Uterine smooth muscle cell (primary cell): ENCODE measurements around the gene PRKAR2B. TPM values are rescaled to one million over a fixed set of nuclear protein-coding genes. Genes with fewer than 3 reads are reported as not detected.

ENCODE experiments used
- total RNA-seq: library from RNA; depleted of rRNA; stranded (reverse); fragments of >200 nt; gene quantifications from 2 replicates; pipeline ENCODE4 v1.2.3, GENCODE V29; 2014

Gene PRKAR2B
- 15.6 and 23.4 TPM in 2 replicates for total RNA-seq

DNA sequence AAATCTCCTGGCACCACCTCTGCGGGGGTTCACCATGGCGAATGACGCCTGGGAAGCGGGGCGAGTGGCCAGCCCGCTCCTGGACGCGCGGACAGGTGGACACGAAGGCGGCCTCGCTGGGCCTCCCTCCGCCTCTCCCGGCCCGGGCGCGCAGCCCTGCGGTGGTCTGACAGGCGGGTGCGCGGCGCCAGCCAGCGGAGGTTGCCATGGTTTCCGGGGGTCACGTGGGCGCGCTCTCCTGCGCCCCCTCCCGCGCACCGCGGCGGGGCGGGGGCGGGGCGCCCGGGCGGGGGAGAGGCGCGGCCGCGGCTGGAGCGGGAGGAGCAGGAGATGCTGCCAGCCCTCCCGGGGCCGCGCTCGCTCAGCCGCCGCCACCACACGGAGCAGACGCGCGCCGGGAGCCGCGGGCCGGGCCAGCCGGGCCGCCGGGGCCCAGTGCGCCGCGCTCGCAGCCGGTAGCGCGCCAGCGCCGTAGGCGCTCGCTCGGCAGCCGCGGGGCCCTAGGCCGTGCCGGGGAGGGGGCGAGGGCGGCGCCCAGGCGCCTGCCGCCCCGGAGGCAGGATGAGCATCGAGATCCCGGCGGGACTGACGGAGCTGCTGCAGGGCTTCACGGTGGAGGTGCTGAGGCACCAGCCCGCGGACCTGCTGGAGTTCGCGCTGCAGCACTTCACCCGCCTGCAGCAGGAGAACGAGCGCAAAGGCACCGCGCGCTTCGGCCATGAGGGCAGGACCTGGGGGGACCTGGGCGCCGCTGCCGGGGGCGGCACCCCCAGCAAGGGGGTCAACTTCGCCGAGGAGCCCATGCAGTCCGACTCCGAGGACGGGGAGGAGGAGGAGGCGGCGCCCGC, at the start of gene PRKAR2B:
TSS of gene PRKAR2B (plus strand) at position 359 of the 848 bp plus-strand sequence. CDS start at position 562, 203 bp downstream.

DNA sequence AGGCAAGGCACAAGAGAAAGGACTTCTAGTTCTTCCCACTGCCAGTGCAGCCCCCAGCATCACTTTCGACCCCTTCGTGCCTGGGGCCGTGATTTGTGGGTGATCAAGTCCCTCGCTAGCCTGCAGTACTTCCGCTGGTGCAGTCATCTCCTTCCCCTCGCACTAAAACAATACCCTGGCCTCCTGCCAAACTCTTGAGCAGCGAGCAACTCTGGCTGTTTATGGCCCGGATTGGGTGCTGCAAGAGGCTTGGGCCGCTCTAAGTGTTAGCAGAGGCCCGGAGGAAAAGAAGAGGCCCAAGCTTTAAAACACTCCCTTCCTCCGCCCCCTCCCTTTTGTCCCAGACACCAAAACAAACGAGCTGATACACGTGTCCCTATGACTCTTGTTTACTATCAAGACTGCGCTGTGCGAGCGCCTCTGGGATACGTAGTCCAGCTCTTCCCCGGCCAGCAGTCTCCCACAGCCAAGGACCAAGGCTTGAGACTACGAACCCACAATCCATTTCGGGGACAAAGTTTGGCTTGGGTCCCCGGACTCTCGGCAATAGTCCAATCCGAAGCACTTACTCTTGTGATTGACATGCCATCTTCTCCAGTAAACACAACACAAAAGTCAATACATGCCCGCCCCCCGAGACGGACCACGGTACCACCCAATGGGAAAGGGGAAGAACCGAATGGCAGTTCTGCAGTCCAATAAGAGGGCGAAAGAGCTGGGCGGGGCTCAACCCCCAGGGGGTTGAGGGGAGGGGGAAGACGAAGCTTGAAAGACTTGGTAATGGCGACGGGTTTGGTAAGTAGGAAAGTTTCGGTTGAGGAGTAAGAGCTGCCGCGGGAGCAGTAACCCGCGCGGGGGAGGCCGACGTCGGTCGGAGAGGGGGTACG, 124.0 kb downstream of the PRKAR2B start, which contains the start of gene HBP1:
TSS of gene HBP1 (plus strand) at position 771 of the 887 bp plus-strand sequence. CDS start 10,891 bp downstream, outside the sequence.

Other genes starting within 250 kb of the PRKAR2B start
- gene PIK3CG, start 179.4 kb upstream of the PRKAR2B start, total RNA-seq = not detected in 2 replicates
- gene HBP1, start 124.3 kb downstream of the PRKAR2B start, total RNA-seq = 86.0 and 107 TPM in 2 replicates